Gastrocnemius medialis (tissue), 4 donors: ENCODE results near the gene INKA2. TPM values are rescaled to one million over a fixed set of nuclear protein-coding genes. Genes with fewer than 3 reads are reported as not detected.

Experiments
- ATAC-seq, 2 donors: fragments of 150-250 bp; one replicate each; pipeline ENCODE4 v1.9.1; 2016
- DNase-seq, 2 donors: peaks; one replicate each; pipeline ENCODE4 v3.0.0-alpha.2; 2019
- H3K27ac ChIP-seq, 4 donors: fragments of 200-600 bp; sonication (generic); 1 replicate in 1 of 4; 2 replicates in 3 of 4; pipeline ENCODE4 v1.5.1; 2016 to 2018; ENCODE audit warnings: mild to moderate bottlenecking in 2 of 4, moderate library complexity in 1 of 4
- H3K27me3 ChIP-seq, 3 donors: fragments of 200-600 bp; sonication (generic) in 2 of 3; 1 replicate in 1 of 3; 2 replicates in 2 of 3; pipeline versions ENCODE4 v1.5.1 to v1.6.0; 2016 to 2019; ENCODE audit warnings: mild to moderate bottlenecking in 1 of 3, moderate library complexity in 1 of 3
- H3K36me3 ChIP-seq, 2 donors: fragments of 200-600 bp; sonication (generic) in 1 of 2; one replicate each; pipeline ENCODE4 v1.5.1; 2017 to 2018
- H3K4me1 ChIP-seq, 2 donors: fragments of 200-600 bp; sonication (generic) in 1 of 2; one replicate each; pipeline ENCODE4 v1.5.1; 2016 to 2017; ENCODE audit warnings: mild to moderate bottlenecking in 2 of 2
- H3K4me3 ChIP-seq, 4 donors: fragments of 200-600 bp; sonication (generic) in 3 of 4; 1 replicate in 1 of 4; 2 replicates in 3 of 4; pipeline ENCODE4 v1.5.1; 2016 to 2019; ENCODE audit warnings: mild to moderate bottlenecking in 2 of 4
- H3K9me3 ChIP-seq, 3 donors: fragments of 200-600 bp; sonication (generic) in 2 of 3; 1 replicate in 1 of 3; 2 replicates in 2 of 3; pipeline ENCODE4 v1.5.1; 2016 to 2019
- POLR2A ChIP-seq, 2 donors: fragments of 450-650 bp; IDR thresholded peaks; one replicate each; pipeline ENCODE4 v1.6.1; 2017; ENCODE audit warnings: antibody characterized with exemption in 2 of 2, mild to moderate bottlenecking in 2 of 2, moderate library complexity in 2 of 2
- in situ Hi-C, 4 donors: fragments of 200-750 bp; cut with MboI; loops; one replicate each; pipeline versions ENCODE4 v1.15.0 to v1.8.0; 2017; ENCODE audit warnings: low sequenced_read_pairs in 4 of 4
- intact Hi-C: fragments of 100-400 bp; cut with DNase I; formaldehyde crosslinking; loops from one replicate; pipeline ENCODE4 v1.15.1; 2023; ENCODE audit warnings: low total_unique reads
- total RNA-seq, 4 donors: library from RNA; depleted of rRNA; stranded (reverse); fragments of >200 nt; gene quantifications; one replicate each; pipeline versions ENCODE4 v1.1.0 to v1.2.3, GENCODE V29; 2016
- TF ChIP-seq, protein P1 (sequence below), 5 experiments: fragments of 450-650 bp in 3 of 5; fragments of 200-600 bp in 2 of 5; sonication (generic) in 2 of 5; IDR thresholded peaks in 4 of 5; conservative IDR thresholded peaks in 1 of 5; 1 replicate in 4 of 5; 2 replicates in 1 of 5; pipeline ENCODE4 v1.5.1; 2016 to 2019; ENCODE audit warnings: antibody characterized with exemption in 5 of 5, mild to moderate bottlenecking in 3 of 5, moderate library complexity in 3 of 5

Gene INKA2
- total RNA-seq, 4 donors from 2014 or later, result 4.7 to 11.8 (median 5.1) TPM

GRCh38 chr1:111707906-111708305, 31.3 kb downstream of the INKA2 start:
- H3K27ac ChIP-seq, result no peak overlapping the region
- no peaks in the 10 kb centered on the region for H3K9me3 ChIP-seq
- H3K27me3 ChIP-seq, result no peaks in the 10 kb centered on the region
- ATAC-seq, result no peak
- peaks cover 4 to 69% of the 10 kb centered on the region in 2 donors for H3K36me3 ChIP-seq
- in situ Hi-C loops (no loop called here), intact Hi-C loops (no loop called here)
- TF ChIP-seq POLR2A (IDR thresholded peaks at IDR 0.05), result no peak
- TF ChIP-seq, protein P1, sequence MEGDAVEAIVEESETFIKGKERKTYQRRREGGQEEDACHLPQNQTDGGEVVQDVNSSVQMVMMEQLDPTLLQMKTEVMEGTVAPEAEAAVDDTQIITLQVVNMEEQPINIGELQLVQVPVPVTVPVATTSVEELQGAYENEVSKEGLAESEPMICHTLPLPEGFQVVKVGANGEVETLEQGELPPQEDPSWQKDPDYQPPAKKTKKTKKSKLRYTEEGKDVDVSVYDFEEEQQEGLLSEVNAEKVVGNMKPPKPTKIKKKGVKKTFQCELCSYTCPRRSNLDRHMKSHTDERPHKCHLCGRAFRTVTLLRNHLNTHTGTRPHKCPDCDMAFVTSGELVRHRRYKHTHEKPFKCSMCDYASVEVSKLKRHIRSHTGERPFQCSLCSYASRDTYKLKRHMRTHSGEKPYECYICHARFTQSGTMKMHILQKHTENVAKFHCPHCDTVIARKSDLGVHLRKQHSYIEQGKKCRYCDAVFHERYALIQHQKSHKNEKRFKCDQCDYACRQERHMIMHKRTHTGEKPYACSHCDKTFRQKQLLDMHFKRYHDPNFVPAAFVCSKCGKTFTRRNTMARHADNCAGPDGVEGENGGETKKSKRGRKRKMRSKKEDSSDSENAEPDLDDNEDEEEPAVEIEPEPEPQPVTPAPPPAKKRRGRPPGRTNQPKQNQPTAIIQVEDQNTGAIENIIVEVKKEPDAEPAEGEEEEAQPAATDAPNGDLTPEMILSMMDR (IDR thresholded peaks at IDR 0.05 in 4 of 5, conservative IDR thresholded peaks at IDR 0.05 in 1 of 5), result no peak
- H3K4me1 ChIP-seq, result no peaks in the 10 kb centered on the region
- H3K4me3 ChIP-seq, result no peak overlapping the region
- no peak for DNase-seq

DNA sequence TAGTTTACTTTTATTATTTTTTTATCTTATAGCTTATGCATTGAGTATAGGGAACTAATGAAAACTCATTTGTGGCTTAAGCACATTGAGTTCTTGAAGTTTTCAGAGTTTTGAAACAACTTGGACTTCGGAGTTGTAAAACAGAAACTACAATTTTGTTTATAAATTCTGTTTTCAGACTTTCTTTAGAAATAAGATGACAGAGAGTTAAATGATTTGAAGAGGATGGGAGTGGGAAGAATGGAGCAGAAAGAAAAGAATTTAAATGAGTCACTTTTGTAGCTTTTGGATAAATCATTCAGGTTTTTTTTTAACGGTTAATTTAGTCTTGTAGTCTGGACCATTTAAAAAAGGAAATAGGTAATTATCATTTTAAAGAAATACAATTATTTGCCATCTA, 32.3 kb downstream of the INKA2 start:
- H3K27me3 ChIP-seq, result no peaks in the 10 kb centered on the region
- H3K4me1 ChIP-seq, result no peaks in the 10 kb centered on the region
- in situ Hi-C loops, result no loop called here
- no peak overlapping the region for H3K27ac ChIP-seq
- no peak for TF ChIP-seq POLR2A (IDR thresholded peaks at IDR 0.05)
- TF ChIP-seq, protein P1 (IDR thresholded peaks at IDR 0.05 in 4 of 5, conservative IDR thresholded peaks at IDR 0.05 in 1 of 5), result no peak
- no peak overlapping the region for H3K4me3 ChIP-seq
- H3K9me3 ChIP-seq, result no peaks in the 10 kb centered on the region
- H3K36me3 ChIP-seq, result peaks cover 4 to 66% of the 10 kb centered on the region in 2 donors
- DNase-seq (no peak), ATAC-seq (no peak)
- intact Hi-C loops, result no loop called here

- no peaks in the 10 kb centered on the region for H3K4me1 ChIP-seq
- peaks cover 4 to 67% of the 10 kb centered on the region in 2 donors for H3K36me3 ChIP-seq
- ATAC-seq (no peak), DNase-seq (no peak)
- intact Hi-C loops, result no loop called here
- TF ChIP-seq POLR2A (IDR thresholded peaks at IDR 0.05), result no peak
- TF ChIP-seq, protein P1 (IDR thresholded peaks at IDR 0.05 in 4 of 5, conservative IDR thresholded peaks at IDR 0.05 in 1 of 5), result no peak
- H3K4me3 ChIP-seq, result no peak overlapping the region
- no peaks in the 10 kb centered on the region for H3K9me3 ChIP-seq
- H3K27me3 ChIP-seq, result no peaks in the 10 kb centered on the region
- in situ Hi-C loops, result no loop called here
- H3K27ac ChIP-seq, result no peak overlapping the region
These were observed 33.4 kb downstream of the INKA2 start for GRCh38 chr1:111705841-111706240.

GRCh38 chr1:111704776-111705175, 34.4 kb downstream of the INKA2 start:
- no peak overlapping the region for H3K4me3 ChIP-seq
- intact Hi-C loops, result no loop called here
- no peak for TF ChIP-seq POLR2A (IDR thresholded peaks at IDR 0.05)
- TF ChIP-seq, protein P1 (IDR thresholded peaks at IDR 0.05 in 4 of 5, conservative IDR thresholded peaks at IDR 0.05 in 1 of 5), result no peak
- no peaks in the 10 kb centered on the region for H3K4me1 ChIP-seq
- DNase-seq (no peak), ATAC-seq (no peak)
- no peaks in the 10 kb centered on the region for H3K9me3 ChIP-seq
- peaks cover 4 to 73% of the 10 kb centered on the region in 2 donors for H3K36me3 ChIP-seq
- no peaks in the 10 kb centered on the region for H3K27me3 ChIP-seq
- in situ Hi-C loops, result no loop called here
- H3K27ac ChIP-seq, result no peak overlapping the region

GRCh38 chr1:111704240-111704639, 35.0 kb downstream of the INKA2 start:
- intact Hi-C loops, result no loop called here
- DNase-seq, result no peak
- peaks cover 4 to 73% of the 10 kb centered on the region in 2 donors for H3K36me3 ChIP-seq
- no peaks in the 10 kb centered on the region for H3K4me1 ChIP-seq
- no peak for TF ChIP-seq POLR2A (IDR thresholded peaks at IDR 0.05)
- TF ChIP-seq, protein P1 (IDR thresholded peaks at IDR 0.05 in 4 of 5, conservative IDR thresholded peaks at IDR 0.05 in 1 of 5), result no peak
- no peaks in the 10 kb centered on the region for H3K27me3 ChIP-seq
- no peak overlapping the region for H3K4me3 ChIP-seq
- in situ Hi-C loops, result no loop called here
- H3K9me3 ChIP-seq, result no peaks in the 10 kb centered on the region
- ATAC-seq, result no peak
- H3K27ac ChIP-seq, result no peak overlapping the region
